ENCODE measurements around the gene ANKRD63.
A peak's percentile ranks its signal among the peaks of the same experiment; 100 is the strongest.

Gene ANKRD63

DNA sequence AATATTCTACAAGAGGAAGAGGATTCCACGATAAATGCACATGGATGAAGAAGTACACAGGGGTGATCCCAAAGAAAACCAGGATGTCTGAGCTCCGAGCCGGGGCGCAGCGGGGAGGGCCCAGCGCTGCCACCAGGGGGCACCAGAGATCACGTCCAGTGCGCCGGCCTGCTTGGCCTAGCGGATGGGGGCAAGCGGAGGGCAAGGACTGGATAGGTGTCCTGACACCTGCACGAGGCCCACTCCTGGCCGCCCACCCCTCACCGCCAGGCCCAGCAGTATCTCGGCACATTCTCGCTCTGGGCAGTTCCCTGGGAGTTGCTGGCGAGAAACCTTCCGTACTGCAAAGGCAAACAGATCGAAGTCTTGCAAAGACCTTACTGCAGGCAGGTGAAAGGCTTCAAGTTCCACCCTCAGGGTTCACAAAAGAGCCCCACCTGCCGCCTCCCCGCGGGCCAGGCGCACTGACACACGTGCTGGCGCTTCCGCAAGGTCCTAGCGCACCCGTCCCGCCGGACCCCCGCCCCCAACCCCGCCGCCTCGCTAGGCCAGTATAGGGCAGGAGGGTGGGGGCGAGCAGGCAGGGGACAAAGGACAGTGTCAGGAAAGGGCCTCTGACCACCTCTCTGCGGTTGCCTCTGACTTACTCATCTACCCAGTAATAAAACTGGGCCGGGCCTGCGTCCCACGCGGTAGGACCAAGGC is 3.3 kb downstream of the ANKRD63 start:
- peak; percentile 49 for DNase-seq (ENCODE audit: low read depth)

DNA sequence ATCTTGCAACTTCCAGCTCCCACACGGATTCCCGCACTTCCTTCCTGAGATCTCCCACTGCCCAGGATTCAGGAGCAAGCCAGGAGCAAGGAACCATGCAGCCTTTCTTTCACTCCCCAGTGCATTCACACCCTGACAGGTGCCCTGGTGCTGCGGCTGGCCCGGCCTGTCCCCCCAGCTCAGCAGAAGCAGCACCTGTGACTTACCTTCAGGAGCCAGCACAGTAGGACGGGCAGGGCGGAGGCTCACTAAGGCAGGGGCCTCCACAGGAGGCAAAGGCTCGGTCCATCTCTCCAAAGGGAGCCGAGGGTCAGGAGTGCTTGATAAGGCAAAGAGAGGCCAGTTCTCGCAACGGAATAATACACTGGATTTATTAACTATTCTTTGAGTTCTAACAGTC is 4.8 kb downstream of the ANKRD63 start:
- DNase-seq (ENCODE audit: low read depth), result no peak

DNA sequence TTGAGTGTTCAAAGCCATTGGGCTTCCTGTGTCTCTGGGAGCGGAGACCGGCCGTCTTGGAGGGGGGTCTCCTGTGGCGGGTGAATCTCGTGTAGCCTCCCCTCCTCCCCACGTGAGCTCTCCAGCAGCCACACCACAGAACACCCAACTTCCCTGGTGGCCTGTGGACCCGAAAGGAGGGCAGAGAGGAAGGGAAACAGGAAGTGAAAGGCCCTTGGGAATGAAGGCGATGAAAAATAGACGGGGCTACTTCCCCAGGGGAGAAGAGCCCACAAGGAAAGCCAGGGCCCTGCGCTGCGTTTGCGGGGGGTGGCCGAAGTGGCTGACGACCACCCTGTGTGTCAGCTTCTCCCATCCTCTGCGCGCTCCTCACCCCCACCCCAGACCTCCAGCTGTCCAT is 5.4 kb downstream of the ANKRD63 start:
- no peak for DNase-seq (ENCODE audit: low read depth)

DNA sequence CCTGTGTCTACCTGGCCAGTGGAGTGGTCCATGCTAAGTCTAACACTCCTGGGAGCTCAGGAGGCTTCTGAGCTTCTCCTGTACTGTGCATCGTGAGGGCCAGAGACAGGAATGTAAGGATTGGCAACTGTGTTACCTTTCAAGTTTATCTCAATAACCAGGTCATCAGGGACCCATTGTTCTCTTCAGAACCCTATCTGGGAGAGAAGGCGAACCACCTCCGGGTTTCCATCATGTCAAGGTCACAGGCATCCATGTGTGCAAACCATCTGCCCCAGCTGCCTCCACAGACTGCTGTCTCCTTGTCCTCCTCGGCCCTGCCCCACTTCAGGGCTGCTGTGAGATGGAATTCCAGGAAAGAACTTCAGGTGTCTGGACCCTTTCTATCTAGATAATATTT is 5.9 kb downstream of the ANKRD63 start:
- no peak for DNase-seq (ENCODE audit: low read depth)

DNA sequence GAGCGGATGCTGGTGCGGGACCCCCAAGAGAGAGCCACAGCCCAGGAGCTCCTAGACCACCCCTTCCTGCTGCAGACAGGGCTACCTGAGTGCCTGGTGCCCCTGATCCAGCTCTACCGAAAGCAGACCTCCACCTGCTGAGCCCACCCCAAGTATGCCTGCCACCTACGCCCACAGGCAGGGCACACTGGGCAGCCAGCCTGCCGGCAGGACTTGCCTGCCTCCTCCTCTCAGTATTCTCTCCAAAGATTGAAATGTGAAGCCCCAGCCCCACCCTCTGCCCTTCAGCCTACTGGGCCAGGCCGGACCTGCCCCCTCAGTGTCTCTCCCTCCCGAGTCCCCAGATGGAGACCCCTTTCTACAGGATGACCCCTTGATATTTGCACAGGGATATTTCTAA is 6.9 kb downstream of the ANKRD63 start:
- DNase-seq (ENCODE audit: low read depth), result no peak

DNA sequence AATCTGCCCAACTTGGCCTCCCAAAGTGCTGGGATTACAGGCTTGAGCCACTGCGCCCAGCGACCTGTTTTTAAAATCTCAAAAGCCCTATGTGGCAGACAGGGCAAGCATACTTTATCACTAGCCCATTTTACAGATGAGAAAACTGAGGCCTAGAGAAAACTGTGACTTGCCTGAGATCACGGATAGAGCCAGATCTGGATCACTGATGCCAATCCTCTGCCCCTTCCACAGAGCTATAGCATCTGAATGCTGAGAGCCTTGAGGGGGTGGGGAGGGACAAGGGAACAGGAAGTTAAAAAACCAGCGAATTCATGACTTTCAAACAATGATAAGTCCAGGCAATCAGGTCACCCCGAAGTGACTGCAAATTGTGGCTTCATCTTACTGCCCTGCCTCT is 7.3 kb downstream of the ANKRD63 start:
- no peak for DNase-seq (ENCODE audit: low read depth)

DNA sequence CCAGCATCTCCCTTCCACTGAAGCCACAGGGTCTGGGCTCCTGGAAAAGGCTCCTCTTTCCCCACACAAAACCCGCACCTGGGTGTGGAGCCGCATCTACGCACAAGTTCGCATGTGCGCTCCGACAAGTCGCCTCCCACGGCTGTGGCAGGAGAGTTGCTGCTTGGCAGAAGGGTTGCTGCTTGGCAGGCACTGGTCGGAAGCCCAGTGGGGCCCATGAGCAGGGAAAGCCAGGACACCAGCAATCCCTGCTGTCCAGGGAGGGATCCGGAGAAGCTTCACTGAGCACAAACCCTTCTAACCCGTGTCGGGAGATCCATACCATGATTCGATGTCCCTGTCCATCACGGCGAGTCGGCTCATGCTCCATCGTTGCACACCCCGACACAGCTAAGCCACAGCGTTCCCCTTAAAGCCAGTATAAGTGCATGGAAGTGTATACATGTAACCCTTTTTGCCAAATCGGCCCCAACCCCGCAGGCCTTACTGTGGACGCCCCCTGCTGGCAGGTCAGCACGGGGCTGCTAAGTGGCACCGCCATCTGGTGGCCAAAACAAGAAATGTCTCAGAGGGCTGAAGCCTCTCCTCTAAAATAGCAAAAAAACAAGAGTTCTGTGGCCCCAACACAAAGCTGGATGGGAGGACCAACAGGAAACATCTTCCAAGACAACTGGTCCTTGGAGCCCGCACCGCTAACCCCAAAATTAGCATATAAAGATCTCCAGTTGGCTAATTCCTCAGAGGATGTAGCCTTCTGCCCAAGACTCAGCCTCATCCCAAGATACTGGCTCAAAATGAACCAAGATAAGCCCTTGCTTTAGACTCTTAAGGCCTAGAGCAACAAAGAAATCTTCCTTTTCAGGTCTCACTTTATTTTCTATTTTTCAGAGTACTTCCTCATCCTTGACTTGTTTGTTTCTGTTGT is 8.3 kb downstream of the ANKRD63 start:
- DNase-seq (ENCODE audit: low read depth), result peak; percentile 85

DNA sequence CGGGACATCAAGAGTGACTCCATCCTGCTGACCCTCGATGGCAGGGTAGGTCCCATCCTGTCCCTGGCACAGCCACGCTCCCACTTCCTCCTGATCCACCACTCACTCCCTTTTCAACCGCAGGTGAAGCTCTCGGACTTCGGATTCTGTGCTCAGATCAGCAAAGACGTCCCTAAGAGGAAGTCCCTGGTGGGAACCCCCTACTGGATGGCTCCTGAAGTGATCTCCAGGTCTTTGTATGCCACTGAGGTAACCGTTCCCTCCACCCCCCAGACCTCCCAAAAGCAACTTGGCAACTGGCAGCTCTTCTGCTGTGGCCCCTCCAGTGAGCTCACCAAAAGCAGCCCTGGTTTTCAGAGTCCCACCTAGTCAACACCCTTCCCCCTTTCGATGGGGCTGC is 9.4 kb downstream of the ANKRD63 start:
- no peak for DNase-seq (ENCODE audit: low read depth)

DNA sequence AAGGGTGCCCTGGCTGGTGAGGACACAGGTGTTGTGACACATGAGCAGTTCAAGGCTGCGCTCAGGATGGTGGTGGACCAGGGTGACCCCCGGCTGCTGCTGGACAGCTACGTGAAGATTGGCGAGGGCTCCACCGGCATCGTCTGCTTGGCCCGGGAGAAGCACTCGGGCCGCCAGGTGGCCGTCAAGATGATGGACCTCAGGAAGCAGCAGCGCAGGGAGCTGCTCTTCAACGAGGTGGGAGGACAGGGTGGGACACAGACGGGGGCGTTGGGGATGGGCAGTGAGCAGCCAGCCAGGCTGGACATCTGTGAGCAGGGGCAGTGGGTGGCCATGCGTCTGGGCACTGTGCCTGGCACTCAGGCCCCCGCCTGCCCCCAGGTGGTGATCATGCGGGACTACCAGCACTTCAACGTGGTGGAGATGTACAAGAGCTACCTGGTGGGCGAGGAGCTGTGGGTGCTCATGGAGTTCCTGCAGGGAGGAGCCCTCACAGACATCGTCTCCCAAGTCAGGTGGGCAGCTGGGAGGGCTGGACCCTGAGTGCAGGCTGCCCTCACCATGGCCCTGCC is 10.3 kb downstream of the ANKRD63 start:
- DNase-seq (ENCODE audit: low read depth), result no peak

DNA sequence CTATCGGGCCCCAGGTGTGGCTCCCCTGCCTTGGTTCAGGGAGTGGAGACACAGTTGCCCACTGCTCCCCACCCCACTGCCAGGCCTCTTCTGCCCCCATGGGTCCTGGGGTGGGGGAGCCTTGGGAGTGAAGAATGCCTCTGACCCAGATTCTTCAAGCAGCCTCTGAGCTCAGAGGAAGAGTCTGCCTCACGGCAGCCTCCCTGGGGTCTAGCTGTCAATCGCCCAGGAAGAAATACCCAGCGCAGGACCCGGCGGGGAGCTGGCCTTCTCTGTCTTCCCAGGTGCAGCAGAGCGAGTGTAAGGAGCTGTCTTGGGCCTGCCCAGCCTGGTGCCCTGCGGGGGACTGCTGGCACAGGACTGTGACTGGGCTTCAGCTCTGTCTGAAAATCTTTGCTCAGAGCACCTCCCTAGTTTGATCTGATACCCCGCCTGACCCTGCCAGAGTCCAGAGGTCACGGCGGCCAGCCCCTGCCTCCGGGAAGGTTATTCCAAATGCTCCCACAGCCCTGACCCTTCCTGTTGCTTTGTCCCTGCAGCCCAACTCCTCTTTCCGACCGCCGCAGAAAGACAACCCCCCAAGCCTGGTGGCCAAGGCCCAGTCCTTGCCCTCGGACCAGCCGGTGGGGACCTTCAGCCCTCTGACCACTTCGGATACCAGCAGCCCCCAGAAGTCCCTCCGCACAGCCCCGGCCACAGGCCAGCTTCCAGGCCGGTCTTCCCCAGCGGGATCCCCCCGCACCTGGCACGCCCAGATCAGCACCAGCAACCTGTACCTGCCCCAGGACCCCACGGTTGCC is 11.0 kb downstream of the ANKRD63 start:
- DNase-seq (ENCODE audit: low read depth), result no peak

DNA sequence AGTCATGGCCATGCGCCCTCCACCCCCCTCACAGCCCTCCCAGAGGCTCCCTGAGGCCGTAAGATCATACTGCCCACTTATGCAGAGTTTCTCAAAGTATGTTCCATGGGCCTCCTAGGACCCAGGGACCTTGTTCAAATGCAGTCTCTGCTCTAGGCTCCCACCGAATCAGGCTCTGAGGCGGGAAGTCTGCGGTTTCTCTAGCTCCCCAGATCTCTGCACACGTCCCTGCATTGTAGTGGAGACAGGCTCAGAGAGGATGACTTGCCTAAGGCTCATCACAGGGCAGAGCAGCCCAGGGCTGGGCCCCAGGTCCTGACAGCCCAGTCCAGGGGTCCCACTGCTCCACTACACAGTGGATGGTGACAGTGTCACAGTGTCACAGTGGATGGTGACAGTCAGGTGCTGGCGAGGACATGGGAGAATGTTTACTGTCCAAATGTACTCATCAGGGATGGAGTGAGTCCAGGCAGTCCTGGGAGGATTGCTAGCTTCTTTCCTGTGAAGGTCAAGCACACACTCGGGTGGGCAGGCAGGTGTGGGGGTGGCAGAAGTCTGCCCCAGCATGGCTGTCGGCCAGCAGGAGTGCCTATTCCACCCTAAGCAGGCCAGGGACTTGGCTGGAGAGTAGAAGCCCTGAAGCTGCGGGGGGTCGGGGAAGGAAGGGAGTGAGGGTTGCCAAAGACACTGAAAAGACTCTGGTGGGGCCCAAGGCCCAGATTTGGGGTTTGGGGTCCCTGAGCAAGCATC is 12.4 kb downstream of the ANKRD63 start:
- DNase-seq (ENCODE audit: low read depth), result no peak

DNA sequence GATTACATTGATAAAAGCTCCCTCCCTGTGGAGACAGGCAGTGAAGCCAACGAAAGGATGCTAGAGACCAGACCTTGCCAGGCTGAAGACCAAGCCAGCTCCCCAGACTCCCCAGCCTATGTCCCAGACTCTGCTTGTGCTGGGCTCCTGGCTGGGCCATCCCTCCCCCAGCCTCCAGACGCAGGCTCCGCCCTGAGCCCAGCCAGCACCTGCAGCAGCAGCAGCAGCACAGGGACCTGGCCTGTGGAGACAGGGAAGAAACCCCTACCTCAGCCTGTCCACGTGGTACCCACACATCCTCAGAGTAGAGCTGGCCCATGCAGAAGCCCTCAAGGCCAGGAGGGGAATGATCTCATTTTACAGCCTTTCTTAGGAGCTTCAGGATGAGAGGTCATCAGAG is 13.3 kb downstream of the ANKRD63 start:
- no peak for DNase-seq (ENCODE audit: low read depth)

DNA sequence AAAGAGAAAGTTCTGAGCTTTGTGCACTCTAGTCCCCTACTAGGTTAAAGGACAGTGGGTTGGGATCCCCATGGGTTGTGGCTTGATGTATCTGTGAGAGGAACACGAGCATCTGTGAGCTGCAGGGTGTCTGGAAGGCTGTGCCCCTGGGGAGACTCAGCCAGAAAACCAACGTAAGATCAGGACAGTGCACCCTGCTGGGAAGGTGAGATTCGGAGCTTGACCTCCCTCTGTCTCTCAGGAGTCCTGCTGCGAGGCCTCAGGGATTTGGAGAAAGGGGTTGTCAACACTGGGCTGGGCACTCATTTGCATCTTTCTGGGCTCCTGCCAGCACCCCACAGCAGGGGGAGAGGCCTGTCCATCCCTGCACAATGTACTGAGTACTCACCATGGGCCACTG is 15.2 kb downstream of the ANKRD63 start:
- no peak for DNase-seq (ENCODE audit: low read depth)

DNA sequence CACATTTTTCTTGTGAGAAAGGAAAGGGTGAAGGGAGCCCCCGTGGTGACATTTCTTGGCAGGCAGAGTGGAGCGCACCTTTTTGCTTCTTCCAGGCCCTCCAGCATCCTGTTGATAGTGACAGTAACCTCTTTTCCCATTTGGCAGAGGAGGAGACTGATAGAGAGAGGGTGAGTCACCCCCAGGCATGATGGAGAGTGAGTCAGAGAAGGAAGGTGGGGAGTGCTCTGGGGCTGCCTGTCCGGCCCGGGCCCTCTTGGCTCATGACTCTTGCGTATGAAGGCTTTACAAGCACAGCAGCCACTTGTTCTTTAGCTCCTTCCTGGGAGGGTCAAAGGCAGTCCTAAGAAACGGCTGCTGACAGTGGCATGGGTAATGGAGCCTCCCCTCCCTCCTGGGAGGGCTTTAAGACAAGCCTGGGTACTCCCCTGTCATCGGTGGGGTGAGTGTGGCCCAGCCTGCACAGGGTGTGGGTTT is 16.0 kb downstream of the ANKRD63 start:
- DNase-seq (ENCODE audit: low read depth), result no peak

DNA sequence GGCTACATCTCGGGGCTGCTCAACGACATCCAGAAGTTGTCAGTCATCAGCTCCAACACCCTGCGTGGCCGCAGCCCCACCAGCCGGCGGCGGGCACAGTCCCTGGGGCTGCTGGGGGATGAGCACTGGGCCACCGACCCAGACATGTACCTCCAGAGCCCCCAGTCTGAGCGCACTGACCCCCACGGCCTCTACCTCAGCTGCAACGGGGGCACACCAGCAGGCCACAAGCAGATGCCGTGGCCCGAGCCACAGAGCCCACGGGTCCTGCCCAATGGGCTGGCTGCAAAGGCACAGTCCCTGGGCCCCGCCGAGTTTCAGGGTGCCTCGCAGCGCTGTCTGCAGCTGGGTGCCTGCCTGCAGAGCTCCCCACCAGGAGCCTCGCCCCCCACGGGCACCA is 17.0 kb downstream of the ANKRD63 start:
- DNase-seq (ENCODE audit: low read depth), result no peak

DNA sequence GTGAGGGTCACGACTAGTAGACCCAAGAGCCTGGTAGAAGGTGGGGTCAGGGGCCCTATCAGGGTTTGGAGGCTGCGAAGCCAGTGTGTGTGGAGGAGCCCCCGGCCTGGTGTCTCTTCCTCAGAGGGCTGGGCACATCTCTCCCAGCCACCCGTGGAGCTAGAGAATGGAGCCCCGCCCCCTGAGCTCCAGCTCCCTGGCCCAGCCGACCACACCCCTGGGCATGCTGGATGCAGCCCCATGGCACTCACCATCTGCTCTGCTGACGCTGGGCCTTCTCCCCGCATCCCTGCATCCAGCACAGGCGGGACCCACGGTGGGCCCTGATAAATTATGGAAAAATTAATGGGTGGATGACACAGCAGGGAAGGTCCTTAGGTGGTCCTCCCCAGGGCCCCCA is 17.5 kb downstream of the ANKRD63 start:
- DNase-seq (ENCODE audit: low read depth), result no peak

DNA sequence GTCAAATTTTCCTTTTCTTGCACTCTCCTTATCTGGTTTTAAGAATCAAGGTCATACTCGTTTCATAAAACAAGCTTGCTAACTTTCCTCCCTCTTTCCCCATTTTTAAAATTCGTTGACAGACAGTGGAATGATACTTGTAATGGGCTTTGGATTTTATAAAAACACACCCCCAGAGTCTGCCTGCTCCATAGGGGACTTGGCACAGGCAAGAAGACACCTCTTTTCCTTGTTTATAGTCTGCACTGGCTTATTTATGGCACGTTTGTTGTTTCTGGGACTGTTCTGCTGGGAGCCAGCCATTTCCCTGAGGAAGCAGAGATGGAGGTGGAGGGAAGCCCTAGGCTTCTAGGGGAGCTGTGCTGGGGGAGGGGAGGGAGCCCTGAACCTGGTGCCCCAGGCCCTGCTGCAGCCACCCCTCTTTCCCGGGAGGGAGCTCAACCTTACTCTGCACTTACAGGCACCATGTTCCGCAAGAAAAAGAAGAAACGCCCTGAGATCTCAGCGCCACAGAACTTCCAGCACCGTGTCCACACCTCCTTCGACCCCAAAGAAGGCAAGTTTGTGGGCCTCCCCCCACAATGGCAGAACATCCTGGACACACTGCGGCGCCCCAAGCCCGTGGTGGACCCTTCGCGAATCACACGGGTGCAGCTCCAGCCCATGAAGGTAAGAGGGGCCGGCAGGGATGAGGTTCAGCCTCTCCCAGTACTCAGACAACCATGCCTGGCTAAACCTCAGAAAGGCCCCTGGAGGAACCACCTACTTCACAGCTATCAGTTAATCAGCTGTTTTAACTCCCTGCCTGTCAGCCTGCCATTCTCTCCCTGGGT is 18.3 kb downstream of the ANKRD63 start:
- no peak for DNase-seq (ENCODE audit: low read depth)

DNA sequence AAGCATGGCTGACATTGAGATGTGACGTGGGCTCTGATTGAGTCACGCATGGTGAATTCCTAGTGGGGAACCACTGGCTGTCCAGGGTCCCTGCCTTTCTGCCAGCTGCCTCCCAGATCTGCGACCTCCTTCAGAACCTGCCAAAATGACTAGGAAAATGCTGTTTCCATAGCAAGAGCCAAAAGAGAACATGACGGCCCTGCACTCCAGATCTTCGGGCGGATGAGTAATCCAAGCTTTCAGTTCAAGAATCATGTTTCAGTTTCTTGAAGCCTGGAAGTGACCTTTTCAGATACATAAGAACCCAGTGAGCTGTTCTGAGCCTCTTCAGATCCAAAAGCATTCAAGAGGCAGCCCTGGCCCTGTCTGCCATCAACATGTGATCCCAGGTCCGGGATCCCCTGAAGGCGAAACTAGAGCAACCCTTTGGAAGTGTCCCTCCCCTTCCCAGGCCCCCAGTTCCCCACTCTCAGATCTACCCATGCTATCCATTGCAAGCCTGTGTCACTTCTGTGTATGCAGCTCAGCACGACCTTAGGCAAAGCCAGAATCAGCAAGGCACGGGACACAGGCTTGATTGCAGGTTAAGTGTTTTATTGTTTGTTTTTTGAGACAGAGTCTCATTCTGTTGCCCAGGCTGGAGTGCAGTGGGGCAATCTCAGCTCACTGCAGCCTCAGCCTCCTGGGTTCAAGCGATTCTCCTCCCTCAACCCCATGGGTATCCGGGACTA is 19.7 kb downstream of the ANKRD63 start:
- no peak for DNase-seq (ENCODE audit: low read depth)

DNA sequence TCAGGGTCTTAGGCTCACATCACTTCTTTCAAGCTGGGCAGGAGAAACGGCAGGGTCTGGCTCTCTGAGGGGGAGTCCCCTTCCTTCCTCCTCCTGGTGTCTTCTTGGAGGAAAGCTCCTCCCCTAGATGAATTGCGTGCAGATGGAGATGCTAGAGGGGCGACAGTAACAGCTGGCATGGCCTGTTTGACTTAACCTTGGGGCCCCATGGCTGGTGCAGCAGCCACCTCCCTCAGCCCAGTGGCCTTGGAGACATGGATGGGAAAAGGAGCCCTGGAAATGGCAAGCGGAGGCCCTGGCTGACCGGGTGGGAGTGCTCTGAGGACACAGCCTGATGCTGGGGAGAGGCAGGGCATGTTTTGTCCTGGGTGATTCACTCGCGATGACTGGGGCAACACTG is 23.8 kb downstream of the ANKRD63 start:
- DNase-seq (ENCODE audit: low read depth), result no peak

DNA sequence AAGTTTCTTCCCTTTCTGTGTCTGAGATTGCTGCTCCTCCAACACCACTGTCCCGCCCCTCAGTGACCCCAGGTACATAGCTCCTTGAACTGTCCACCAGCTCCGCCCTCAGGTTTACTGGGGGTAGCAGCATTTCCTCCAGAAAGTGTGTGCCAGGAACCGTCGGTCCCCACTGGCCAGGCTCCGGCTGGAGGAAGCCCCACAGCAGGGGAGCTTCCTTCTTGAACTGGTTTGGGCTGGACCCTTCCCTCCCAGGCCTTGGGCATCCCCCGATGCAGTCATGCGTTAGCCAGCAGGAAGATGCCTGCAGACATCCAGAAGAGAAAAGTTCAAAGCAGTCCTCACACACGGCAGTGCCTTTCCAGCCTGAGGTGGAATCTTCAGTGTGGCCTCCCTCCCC is 24.3 kb downstream of the ANKRD63 start:
- DNase-seq (ENCODE audit: low read depth), result no peak
